ENCODE measurements around the gene B4GALNT2.

The B4GALNT2 gene

GRCh38 chr17:49213847-49214246 lies 81.3 kb downstream of the B4GALNT2 start:
- no peak for DNase-seq

- DNase-seq: no peak
Measured at GRCh38 chr17:49214676-49215360, 82.2 kb downstream of the B4GALNT2 start.

- DNase-seq: no peak
Measured at GRCh38 chr17:49216482-49216881, 83.9 kb downstream of the B4GALNT2 start.

DNA sequence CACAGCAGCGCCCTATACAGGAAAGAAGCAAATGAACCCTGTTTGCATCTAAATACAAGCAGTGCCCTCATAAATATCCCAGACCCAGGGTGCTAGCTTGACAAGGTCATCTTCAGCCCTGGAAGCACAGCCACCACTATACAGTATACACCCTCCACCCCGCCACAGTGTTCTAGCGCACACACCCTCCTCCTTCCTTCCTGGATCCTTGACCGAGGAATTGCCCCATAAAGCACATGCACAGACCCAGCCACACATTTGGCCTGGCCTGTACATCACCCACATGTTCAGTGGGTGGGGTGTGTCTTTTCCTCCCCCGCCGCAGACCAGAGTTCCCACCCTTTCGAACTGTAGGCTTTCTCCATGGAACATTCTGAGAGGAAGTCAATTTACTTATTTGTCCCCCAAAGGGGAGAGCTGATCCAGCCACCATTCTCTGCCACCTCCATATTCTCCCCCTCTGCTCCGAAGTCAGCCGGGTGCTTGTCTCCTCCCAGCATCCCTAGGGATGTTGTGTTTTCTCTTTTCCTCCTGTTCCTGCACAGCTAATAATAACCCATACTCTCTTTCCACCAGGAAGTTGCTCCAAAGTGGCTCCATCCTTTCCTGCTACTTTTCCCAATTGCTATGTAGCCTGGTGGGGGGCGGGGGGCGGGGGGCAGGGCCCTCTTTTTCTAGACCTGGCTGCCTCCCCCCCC lies 84.5 kb downstream of the B4GALNT2 start:
- DNase-seq: peak; percentile 89 to 93

- DNase-seq: peak; percentile 96
Measured at GRCh38 chr17:49217651-49218413, 85.3 kb downstream of the B4GALNT2 start.

GRCh38 chr17:49218941-49219913 lies 86.7 kb downstream of the B4GALNT2 start:
- peak; percentile 88 to 90 for DNase-seq

DNA sequence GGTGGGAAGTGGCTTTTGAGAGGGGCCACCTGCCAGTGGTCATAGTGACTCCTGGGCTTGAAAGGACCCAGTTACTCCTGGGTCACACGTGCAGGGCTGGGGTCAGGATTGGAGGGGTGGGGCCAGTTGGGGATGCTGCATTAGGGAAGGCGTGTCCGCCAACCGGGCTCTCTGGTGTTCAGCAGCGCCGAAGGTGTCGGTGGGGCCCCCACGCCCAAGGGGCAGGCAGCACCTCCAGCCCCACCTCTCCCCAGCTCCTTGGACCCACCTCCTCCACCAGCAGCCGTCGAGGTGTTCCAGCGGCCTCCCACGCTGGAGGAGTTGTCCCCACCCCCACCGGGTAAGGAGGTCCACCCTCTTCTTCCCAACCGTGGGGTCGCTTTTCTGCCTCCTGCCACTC lies 87.4 kb downstream of the B4GALNT2 start:
- DNase-seq: no peak

GRCh38 chr17:49223168-49223516 lies 90.6 kb downstream of the B4GALNT2 start:
- DNase-seq: no peak

GRCh38 chr17:49223517-49224197 lies 91.1 kb downstream of the B4GALNT2 start:
- DNase-seq: peak; percentile 52 to 60

GRCh38 chr17:49224198-49224996 lies 91.8 kb downstream of the B4GALNT2 start:
- no peak for DNase-seq

DNA sequence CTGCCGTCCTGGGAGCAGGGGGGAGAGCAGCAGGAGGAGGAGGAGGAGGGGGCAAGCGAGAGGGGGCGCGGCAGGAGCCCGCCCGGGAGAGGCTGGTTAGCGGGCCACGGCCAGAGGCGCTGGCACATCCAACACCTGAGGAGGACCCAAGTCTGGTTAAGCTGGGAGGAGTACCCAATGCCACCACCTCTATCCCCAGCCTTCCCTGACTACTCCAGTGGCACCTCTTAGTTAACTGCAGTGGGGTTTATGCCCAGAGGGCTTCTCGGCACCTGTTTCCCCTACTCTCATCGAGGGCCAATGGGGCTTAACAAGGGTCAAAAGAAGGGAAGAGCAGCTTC lies 92.4 kb downstream of the B4GALNT2 start:
- no peak for DNase-seq

DNA sequence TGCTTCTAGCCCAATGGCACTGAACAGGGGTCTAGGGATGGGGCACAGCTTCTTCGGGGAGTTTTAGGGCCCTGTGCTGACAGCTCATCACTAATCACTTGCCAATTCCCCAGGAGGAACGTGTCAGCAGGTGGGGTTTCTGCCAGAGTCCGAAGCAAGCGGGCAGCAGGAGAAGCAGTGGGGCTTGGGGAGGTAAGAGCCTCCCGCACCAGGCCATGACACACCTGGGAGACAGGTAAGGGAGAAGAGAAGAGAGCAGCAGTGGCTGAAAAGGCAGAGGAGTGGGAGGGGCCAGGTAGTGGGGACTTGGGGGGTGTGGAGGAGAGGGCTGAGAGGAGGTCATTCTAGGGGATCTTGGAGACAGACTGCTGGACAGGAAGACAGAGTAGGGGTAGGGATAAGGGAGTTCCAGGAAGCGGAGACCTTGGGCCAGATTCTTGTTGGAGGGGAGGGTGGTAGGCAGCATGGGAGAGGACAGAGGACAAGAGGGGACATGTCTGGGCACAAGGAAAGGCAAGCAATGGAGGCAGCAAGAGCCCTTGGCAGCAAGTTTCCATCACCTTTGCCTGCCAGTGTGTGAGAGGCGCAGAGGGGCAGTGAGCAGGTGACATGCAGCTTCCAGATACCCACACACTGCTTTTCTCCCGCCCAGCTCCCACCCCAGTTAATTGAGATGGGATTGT lies 93.1 kb downstream of the B4GALNT2 start:
- no peak for DNase-seq
